ENCODE results near the gene RMND1.

RMND1 gene

GRCh38 chr6:151376440-151376839 lies 75.5 kb downstream of the RMND1 start:
- no peaks in the 10 kb centered on the region for H3K9me2 ChIP-seq (replicated peaks; ENCODE audit: control insufficient read depth, low read length)
- peaks cover 31% of the 10 kb centered on the region for H3K36me3 ChIP-seq (ENCODE audit: control insufficient read depth, low read length)
- H3K27ac ChIP-seq (ENCODE audit: low read depth, low read length), result peak overlapping the region; percentile 10; the same call in 1 of the 2 replicates
- H3K27me3 ChIP-seq (ENCODE audit: control insufficient read depth, low read length), result no peaks in the 10 kb centered on the region
- TF ChIP-seq EZH2phosphoT487 (IDR thresholded peaks at IDR 0.05; ENCODE audit: borderline replicate concordance, low read length), result no peak
- TF ChIP-seq CTCF (IDR thresholded peaks at IDR 0.05; ENCODE audit: low read depth, low read length, poor library complexity, severe bottlenecking), result no peak
- H3K4me1 ChIP-seq (ENCODE audit: control insufficient read depth, low read length), result peaks cover 47% of the 10 kb centered on the region
- peaks cover 7% of the 10 kb centered on the region; the same call in 1 of the 2 replicates for H4K20me1 ChIP-seq (ENCODE audit: control insufficient read depth, insufficient read depth, low read depth, low read length)
- no peaks in the 10 kb centered on the region for H3F3A ChIP-seq (ENCODE audit: control insufficient read depth, insufficient read depth)
- H3K4me2 ChIP-seq (ENCODE audit: low read length), result peak overlapping the region; percentile 67
- H3K79me2 ChIP-seq (ENCODE audit: control insufficient read depth, low read length), result peaks cover 94% of the 10 kb centered on the region
- no peaks in the 10 kb centered on the region for H3K9me3 ChIP-seq (ENCODE audit: control insufficient read depth, insufficient read depth, low read length)
- peak overlapping the region; percentile 50 for H3K4me3 ChIP-seq (ENCODE audit: low read length)

- H3K9me3 ChIP-seq (ENCODE audit: control insufficient read depth, insufficient read depth, low read length), result no peaks in the 10 kb centered on the region
- TF ChIP-seq CTCF (IDR thresholded peaks at IDR 0.05; ENCODE audit: low read depth, low read length, poor library complexity, severe bottlenecking), result no peak
- no peak for TF ChIP-seq EZH2phosphoT487 (IDR thresholded peaks at IDR 0.05; ENCODE audit: borderline replicate concordance, low read length)
- H3K4me3 ChIP-seq (ENCODE audit: low read length), result no peak overlapping the region
- no peaks in the 10 kb centered on the region for H3F3A ChIP-seq (ENCODE audit: control insufficient read depth, insufficient read depth)
- H3K27me3 ChIP-seq (ENCODE audit: control insufficient read depth, low read length), result no peaks in the 10 kb centered on the region
- H4K20me1 ChIP-seq (ENCODE audit: control insufficient read depth, insufficient read depth, low read depth, low read length), result peaks cover 7% of the 10 kb centered on the region; the same call in 1 of the 2 replicates
- H3K79me2 ChIP-seq (ENCODE audit: control insufficient read depth, low read length), result peaks cover 96% of the 10 kb centered on the region
- peak overlapping the region; percentile 67; the same call in 1 of the 2 replicates for H3K4me2 ChIP-seq (ENCODE audit: low read length)
- H3K4me1 ChIP-seq (ENCODE audit: control insufficient read depth, low read length), result peaks cover 43% of the 10 kb centered on the region
- H3K9me2 ChIP-seq (replicated peaks; ENCODE audit: control insufficient read depth, low read length), result no peaks in the 10 kb centered on the region
- peaks cover 37% of the 10 kb centered on the region for H3K36me3 ChIP-seq (ENCODE audit: control insufficient read depth, low read length)
- H3K27ac ChIP-seq (ENCODE audit: low read depth, low read length), result peak overlapping the region; percentile 10; the same call in 1 of the 2 replicates
Observed at GRCh38 chr6:151375833-151376232, 76.1 kb downstream of the RMND1 start.

- H3K4me1 ChIP-seq (ENCODE audit: control insufficient read depth, low read length), result peaks cover 35% of the 10 kb centered on the region
Observed at GRCh38 chr6:151374036-151374683, 77.8 kb downstream of the RMND1 start.

More at GRCh38 chr6:151374036-151374683, 77.8 kb downstream of the RMND1 start:
- H3K27ac ChIP-seq (ENCODE audit: low read depth, low read length), result no peak overlapping the region
- peaks cover 49% of the 10 kb centered on the region for H3K36me3 ChIP-seq (ENCODE audit: control insufficient read depth, low read length)
- no peaks in the 10 kb centered on the region for H3K27me3 ChIP-seq (ENCODE audit: control insufficient read depth, low read length)
- no peak for TF ChIP-seq CTCF (IDR thresholded peaks at IDR 0.05; ENCODE audit: low read depth, low read length, poor library complexity, severe bottlenecking)
- TF ChIP-seq EZH2phosphoT487 (IDR thresholded peaks at IDR 0.05; ENCODE audit: borderline replicate concordance, low read length), result no peak
- peaks cover 84% of the 10 kb centered on the region for H3K79me2 ChIP-seq (ENCODE audit: control insufficient read depth, low read length)
- no peak overlapping the region for H3K4me3 ChIP-seq (ENCODE audit: low read length)
- H3K9me3 ChIP-seq (ENCODE audit: control insufficient read depth, insufficient read depth, low read length), result no peaks in the 10 kb centered on the region
- H4K20me1 ChIP-seq (ENCODE audit: control insufficient read depth, insufficient read depth, low read depth, low read length), result peaks cover 5% of the 10 kb centered on the region; the same call in 1 of the 2 replicates
- no peak overlapping the region for H3K4me2 ChIP-seq (ENCODE audit: low read length)
- no peaks in the 10 kb centered on the region for H3F3A ChIP-seq (ENCODE audit: control insufficient read depth, insufficient read depth)
- H3K9me2 ChIP-seq (replicated peaks; ENCODE audit: control insufficient read depth, low read length), result no peaks in the 10 kb centered on the region

Data from DOHH2 (cell line).